Activated naive CD4-positive, alpha-beta T cell treated with anti-CD3 and anti-CD28 coated beads, Interleukin-2, amount 50 U/mL, for 72 hours (primary cell): ENCODE data around the gene DDX46. TPM values are rescaled to one million over a fixed set of nuclear protein-coding genes. Genes with fewer than 3 reads are reported as not detected.
"Not testable (repeated sequence)": the region's sequence is repeated elsewhere in the genome, so short reads cannot be mapped to it uniquely, and the experiment has no call there.

Source experiments
- ATAC-seq, 2 donors: fragments of 150-1000 bp; cut with Tn5 transposase; 2 replicates each; pipeline ENCODE4 v1.10.0; 2021; ENCODE audit warnings: mild to moderate bottlenecking in 2 of 2, moderate library complexity in 2 of 2
- DNase-seq, 2 donors: peaks; one replicate each; pipeline ENCODE4 v3.0.0; 2021 to 2022; ENCODE audit warnings: low spot score in 2 of 2
- H3K27ac Mint-ChIP-seq, 2 donors: one replicate each; pipeline ENCODE4 v1.8.0; 2022; ENCODE audit warnings: mild to moderate bottlenecking in 2 of 2, mixed read lengths in 2 of 2
- H3K36me3 Mint-ChIP-seq, 2 donors: one replicate each; pipeline ENCODE4 v1.8.0; 2022; ENCODE audit warnings: mixed read lengths in 2 of 2
- H3K9me3 Mint-ChIP-seq, 2 donors: one replicate each; pipeline ENCODE4 v1.8.0; 2022; ENCODE audit warnings: mixed read lengths in 2 of 2
- total RNA-seq, 2 donors: library from RNA; stranded (reverse); gene quantifications; one replicate each; pipeline ENCODE4 v1.2.3, GENCODE V29; 2022

The DDX46 gene
- total RNA-seq, result 100 to 1,000 TPM in 1 of 2 donors, 10 to 100 TPM in 1; 79.4 to 108 TPM

DNA sequence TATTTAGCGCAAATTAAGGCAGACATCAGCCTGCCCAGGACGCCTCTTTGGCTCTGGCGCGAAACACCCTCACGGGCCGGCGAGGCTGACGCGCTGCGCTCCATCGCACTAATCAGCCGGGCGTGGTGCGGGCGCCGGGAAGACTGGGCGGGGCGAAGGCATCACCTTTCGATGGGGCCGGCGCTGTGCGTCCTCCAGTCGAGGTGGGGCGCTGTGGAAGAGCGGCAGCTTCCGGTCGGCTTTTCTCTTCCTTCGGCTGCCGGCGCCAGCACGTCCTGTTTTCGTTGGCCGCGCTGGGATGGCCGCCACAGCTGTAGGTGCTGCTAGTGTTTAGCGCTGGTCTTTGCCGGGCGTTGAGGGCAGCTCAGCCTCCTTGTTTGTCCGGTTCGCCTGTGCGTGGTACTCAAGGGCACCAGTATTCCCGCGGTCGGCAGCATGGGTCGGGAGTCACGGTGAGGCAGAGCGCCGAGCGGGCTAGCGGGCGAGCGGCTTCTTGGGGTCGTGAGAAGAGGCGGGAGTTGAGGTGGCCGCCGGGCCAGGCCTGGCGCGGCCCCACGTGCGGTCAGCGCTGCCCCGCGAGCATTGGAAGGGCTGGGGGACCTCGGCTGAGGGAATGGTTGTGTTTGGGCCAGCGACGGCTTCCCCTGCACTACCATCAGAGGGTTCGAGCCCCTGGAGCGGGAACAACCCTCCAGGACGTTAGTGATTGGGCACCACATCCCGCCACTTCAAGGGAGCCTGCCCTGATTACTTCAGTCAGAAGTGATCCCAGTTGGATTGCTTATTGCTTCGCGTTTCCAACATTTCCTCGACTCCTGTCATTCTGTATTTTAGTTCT lies at the start of gene DDX46:
TSS of gene DDX46 (plus strand) at position 276 of the 838 bp plus-strand sequence. CDS start at position 436, 160 bp downstream.
- DNase-seq, result peak; percentile 94 to 97
- peak; percentile 98 to 99 for ATAC-seq

GRCh38 chr5:134714120-134714519 lies 44.5 kb upstream of the DDX46 start:
- H3K27ac Mint-ChIP-seq, result no peak overlapping the region
- ATAC-seq, result no peak
- H3K9me3 Mint-ChIP-seq, result no peaks in the 10 kb centered on the region
- no peak for DNase-seq
- peaks cover 0 to 8% of the 10 kb centered on the region in 2 donors for H3K36me3 Mint-ChIP-seq

More for the DNA sequence above, at the start of gene DDX46:
- peaks cover 16 to 21% of the 10 kb centered on the region in 2 donors for H3K36me3 Mint-ChIP-seq
- peak within 1 kb of the TSS; percentile 94 to 100 for H3K27ac Mint-ChIP-seq
- H3K9me3 Mint-ChIP-seq, result no peaks in the 10 kb centered on the region

GRCh38 chr5:134714541-134714940 lies 44.0 kb upstream of the DDX46 start:
- ATAC-seq (no peak), DNase-seq (no peak)
- Mint-ChIP-seq H3K27ac (no peak overlapping the region), H3K9me3 (no peaks in the 10 kb centered on the region), H3K36me3 (peaks cover 0 to 8% of the 10 kb centered on the region in 2 donors)

- not testable (repeated sequence) for H3K9me3 Mint-ChIP-seq, H3K36me3 Mint-ChIP-seq, ATAC-seq, DNase-seq
- H3K27ac Mint-ChIP-seq, result peak overlapping the region; percentile 16 to 72
Measured at GRCh38 chr5:134715466-134715865, 43.1 kb upstream of the DDX46 start.

GRCh38 chr5:134724872-134725271 lies 33.7 kb upstream of the DDX46 start:
- H3K36me3 Mint-ChIP-seq, result no peaks in the 10 kb centered on the region
- no peaks in the 10 kb centered on the region for H3K9me3 Mint-ChIP-seq
- H3K27ac Mint-ChIP-seq, result no peak overlapping the region
- ATAC-seq (no peak), DNase-seq (no peak)

GRCh38 chr5:134732819-134733218 lies 25.8 kb upstream of the DDX46 start:
- Mint-ChIP-seq H3K36me3 (no peaks in the 10 kb centered on the region), H3K27ac (no peak overlapping the region), H3K9me3 (no peaks in the 10 kb centered on the region)
- DNase-seq (no peak), ATAC-seq (no peak)

- Mint-ChIP-seq H3K36me3 (peaks cover 6 to 13% of the 10 kb centered on the region in 2 donors), H3K9me3 (no peaks in the 10 kb centered on the region), H3K27ac (no peak overlapping the region)
- DNase-seq (no peak), ATAC-seq (no peak)
Measured at GRCh38 chr5:134735243-134735642, 23.3 kb upstream of the DDX46 start.

DNA sequence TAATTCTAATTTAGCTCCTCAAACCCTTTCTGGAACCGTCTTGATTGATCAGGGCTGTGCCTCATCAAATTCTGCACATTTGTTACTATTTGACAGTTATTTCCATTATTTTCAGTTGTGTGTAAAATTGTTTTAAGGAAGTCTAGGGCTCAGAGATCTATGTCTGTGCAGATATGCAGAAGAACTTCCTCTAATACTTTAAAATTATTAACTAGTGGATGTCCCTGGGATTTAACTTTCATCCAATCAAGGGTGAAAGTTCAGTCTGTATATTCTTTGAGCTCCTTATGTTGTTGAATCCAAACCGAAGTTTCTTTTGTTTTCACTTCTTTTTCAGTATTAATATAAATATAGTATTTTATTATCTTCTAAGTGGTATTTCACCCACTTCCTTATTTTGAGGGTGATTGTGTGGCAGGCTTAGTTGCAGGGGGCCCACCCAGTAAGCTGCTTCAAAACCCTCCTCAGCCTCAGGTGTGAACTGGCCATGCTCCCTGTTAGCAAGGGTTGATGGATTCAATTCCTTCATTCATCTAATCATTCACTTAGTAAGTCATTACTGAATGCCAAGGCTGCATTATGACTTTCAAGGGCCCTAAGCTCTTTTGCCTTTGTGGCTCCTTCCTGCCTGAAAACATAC lies 22.3 kb upstream of the DDX46 start:
- DNase-seq (no peak), ATAC-seq (no peak)
- Mint-ChIP-seq H3K27ac (no peak overlapping the region), H3K36me3 (peaks cover 10 to 13% of the 10 kb centered on the region in 2 donors), H3K9me3 (no peaks in the 10 kb centered on the region)

DNA sequence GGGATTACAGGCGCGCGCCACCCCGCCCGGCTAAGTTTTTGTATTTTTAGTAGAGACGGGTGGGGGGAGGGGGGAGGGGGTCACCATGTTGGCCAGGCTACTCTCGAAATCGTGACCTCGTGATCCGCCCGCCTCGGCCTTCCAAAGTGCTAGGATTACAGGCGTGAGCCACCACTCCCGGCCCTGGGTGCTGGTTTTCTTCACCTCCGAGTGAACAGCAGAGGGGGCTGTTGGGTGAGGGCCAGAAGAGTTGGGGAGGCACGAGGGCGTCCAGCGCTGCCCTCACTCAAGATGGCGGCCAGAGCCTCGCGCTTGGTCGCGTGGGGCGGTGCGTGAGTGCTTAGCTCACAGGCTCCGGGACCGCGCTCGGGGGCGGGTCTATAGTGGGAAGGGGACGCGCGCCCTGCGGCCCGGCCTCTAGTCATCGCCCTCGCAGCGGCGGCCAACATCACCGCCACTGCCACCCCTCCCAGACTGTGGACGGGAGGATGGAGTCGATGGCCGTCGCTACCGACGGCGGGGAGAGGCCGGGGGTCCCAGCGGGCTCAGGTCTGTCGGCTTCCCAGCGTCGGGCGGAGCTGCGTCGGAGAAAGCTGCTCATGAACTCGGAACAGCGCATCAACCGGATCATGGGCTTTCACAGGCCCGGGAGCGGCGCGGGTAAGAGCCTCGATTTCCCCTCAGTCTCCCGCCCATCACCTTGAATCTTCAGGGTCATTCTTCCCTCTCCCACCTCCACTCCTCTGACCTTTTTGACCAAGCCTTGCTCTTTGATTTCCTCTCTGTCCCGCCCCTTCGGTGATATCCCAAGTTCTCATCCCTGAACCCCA lies 20.2 kb upstream of the DDX46 start, which contains the start of gene CAMLG:
TSS of gene CAMLG (plus strand) at position 416 of the 830 bp plus-strand sequence. CDS start at position 489, 73 bp downstream.
- peak; percentile 96 to 98 for ATAC-seq
- peak; percentile 97 to 98 for DNase-seq
- H3K9me3 Mint-ChIP-seq, result no peaks in the 10 kb centered on the region
- peak within 1 kb of the TSS; percentile 99 for H3K27ac Mint-ChIP-seq
- peaks cover 12 to 13% of the 10 kb centered on the region in 2 donors for H3K36me3 Mint-ChIP-seq

GRCh38 chr5:134738963-134739661 lies 19.5 kb upstream of the DDX46 start:
- H3K27ac Mint-ChIP-seq, result peak overlapping the region; percentile 99
- ATAC-seq, result peak; percentile 17 to 21
- H3K9me3 Mint-ChIP-seq, result no peaks in the 10 kb centered on the region
- peak; percentile 32 to 57 for DNase-seq
- H3K36me3 Mint-ChIP-seq, result peaks cover 12 to 13% of the 10 kb centered on the region in 2 donors

DNA sequence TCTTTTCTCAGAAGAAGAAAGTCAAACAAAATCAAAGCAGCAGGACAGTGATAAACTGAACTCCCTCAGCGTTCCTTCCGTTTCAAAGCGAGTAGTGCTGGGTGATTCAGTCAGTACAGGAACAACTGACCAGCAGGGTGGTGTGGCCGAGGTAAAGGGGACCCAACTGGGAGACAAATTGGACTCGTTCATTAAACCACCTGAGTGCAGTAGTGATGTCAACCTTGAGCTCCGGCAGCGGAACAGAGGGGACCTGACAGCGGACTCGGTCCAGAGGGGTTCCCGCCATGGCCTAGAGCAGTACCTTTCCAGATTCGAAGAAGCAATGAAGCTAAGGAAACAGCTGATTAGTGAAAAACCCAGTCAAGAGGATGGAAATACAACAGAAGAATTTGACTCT lies 17.5 kb upstream of the DDX46 start:
- ATAC-seq, result no peak
- no peak for DNase-seq
- Mint-ChIP-seq H3K36me3 (peaks cover 12 to 13% of the 10 kb centered on the region in 2 donors), H3K9me3 (no peaks in the 10 kb centered on the region), H3K27ac (no peak overlapping the region)

- H3K9me3 Mint-ChIP-seq, result no peaks in the 10 kb centered on the region
- DNase-seq, result no peak
- H3K27ac Mint-ChIP-seq, result no peak overlapping the region
- no peak for ATAC-seq
- H3K36me3 Mint-ChIP-seq, result peaks cover 12 to 13% of the 10 kb centered on the region in 2 donors
Measured at GRCh38 chr5:134742134-134742533, 16.4 kb upstream of the DDX46 start.

DNA sequence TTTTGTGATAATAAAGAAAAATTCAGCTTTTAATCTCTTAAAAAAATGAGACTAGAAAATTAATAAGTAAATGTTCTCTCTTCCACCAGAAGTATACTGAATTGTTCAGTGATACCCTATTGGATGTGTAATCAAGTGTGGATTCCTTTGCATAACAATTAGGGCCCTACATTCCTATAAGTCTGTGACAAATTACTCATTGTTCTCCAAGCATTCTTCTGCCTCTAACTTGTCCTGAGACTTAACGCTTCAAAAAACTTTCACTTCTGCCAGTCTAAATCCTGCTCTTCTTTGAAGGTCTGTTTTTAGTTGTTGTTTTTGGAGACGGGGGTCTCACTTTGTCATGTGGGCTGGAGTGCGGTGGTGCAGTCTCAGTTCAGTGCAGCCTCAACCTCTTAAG lies 9.2 kb upstream of the DDX46 start:
- Mint-ChIP-seq H3K36me3 (no peaks in the 10 kb centered on the region), H3K9me3 (no peaks in the 10 kb centered on the region), H3K27ac (peak overlapping the region; percentile 28 to 87)
- DNase-seq, result no peak
- no peak for ATAC-seq

GRCh38 chr5:134758176-134758503 lies 439 bp upstream of the DDX46 start:
- no peaks in the 10 kb centered on the region for H3K9me3 Mint-ChIP-seq
- DNase-seq (no peak), ATAC-seq (no peak)
- H3K36me3 Mint-ChIP-seq, result peaks cover 13 to 21% of the 10 kb centered on the region in 2 donors
- H3K27ac Mint-ChIP-seq, result peak overlapping the region; percentile 94 to 100

- DNase-seq, H3K9me3 Mint-ChIP-seq, ATAC-seq, H3K36me3 Mint-ChIP-seq, H3K27ac Mint-ChIP-seq: not testable (repeated sequence)
Measured at GRCh38 chr5:134767528-134768291, 9.1 kb downstream of the DDX46 start.
